GM19328 (cell line): ENCODE measurements around the gene APOL6.
"Not testable (repeated sequence)": the region's sequence is repeated elsewhere in the genome, so short reads cannot be mapped to it uniquely, and the experiment has no call there.

Experiments
- ATAC-seq: cut with Tn5 transposase; IDR thresholded peaks from one replicate; pipeline ENCODE4 v1.9.1; 2021; ENCODE audit warnings: mild to moderate bottlenecking, moderate library complexity; ENCODE audit not compliant: unreplicated experiment

The APOL6 gene

DNA sequence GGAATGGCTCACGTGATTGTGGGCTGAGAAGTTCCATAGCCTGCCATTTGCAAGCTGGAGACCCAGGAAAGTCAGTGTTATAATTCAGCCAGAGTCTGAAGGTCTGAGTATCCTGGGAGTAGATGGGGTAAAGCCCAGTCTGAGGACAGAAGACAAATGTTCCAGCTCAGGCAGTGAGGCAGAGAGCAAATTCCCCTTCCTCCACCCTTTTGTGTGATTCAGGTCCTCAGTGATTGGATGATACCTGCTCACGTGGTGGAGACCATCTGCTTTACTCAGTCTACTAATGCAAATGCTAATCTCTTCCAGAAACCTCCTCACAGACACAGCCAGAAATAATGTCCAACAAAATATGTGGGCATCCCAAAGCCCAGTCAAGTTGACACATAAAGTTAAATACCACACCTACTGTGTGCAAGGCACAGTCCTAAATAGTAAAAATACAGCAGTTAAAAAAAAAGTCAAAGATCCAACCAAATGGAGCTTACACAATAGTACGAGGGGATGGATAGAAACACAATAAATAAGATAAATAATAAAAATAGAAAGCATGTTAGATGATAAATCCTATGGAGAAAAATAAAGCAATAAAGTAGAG, 13.2 kb upstream of the APOL6 start:
- ATAC-seq, result no peak

DNA sequence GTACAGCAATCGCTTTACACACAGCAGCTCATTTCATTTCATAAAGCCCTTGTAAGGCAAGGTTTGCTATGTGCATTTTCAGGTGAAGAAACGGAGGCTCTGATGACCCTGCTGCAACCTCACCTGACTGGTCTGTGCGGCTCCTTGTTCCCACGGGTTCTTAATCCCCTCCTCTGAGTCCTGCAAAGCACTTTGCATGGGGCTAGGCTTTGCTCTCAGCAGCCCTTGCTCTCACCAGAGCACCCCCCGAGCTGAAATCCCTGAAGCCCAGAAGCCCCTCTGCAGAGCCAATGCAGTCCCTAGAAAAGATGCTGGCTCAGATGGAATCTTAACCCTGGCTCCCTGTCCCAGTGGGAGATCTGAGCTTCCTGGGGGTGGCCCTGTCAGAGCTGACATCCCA, 11.0 kb upstream of the APOL6 start:
- ATAC-seq, result no peak

DNA sequence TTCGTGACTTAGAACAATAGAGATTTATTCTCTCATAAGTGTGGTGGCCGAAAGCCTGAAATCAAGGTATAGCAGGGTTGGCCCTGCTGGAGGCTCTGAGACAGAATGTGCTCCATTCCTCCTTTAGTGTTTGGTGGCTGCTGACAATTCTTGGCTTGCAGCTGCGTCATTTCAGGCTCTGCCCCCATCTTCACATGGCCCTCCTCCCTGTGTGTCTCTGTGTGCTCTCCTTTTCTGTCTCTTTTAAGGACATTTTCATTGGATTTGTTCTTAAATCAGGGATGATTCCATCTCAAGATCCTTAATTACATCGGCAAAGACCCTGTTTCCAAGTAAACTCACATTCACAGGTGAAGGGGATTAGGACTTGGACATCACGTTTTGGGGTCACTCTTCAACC, 10.2 kb upstream of the APOL6 start:
- ATAC-seq, result no peak

DNA sequence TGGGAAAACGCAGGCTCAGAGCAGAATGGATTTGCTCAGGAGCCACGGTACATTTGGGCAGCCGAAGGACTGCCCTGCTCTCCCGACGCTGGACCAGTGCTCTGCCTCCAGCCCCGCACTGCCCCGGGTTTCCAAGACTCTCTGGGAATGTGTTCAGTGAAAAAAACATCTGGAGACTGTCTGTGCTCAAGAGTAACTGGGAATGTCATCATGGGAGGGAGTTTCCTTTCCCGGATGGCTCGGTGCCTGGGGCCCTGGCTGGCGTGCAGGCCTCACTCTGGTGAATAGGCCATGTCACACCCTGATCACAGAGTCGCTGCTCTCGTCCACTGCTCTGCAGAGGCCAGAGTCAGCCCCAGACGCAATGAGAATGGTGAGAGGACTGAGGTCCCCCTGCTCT, 9.8 kb upstream of the APOL6 start:
- ATAC-seq, result no peak

GRCh38 chr22:35641494-35642120, 6.6 kb upstream of the APOL6 start:
- ATAC-seq, result no peak

DNA sequence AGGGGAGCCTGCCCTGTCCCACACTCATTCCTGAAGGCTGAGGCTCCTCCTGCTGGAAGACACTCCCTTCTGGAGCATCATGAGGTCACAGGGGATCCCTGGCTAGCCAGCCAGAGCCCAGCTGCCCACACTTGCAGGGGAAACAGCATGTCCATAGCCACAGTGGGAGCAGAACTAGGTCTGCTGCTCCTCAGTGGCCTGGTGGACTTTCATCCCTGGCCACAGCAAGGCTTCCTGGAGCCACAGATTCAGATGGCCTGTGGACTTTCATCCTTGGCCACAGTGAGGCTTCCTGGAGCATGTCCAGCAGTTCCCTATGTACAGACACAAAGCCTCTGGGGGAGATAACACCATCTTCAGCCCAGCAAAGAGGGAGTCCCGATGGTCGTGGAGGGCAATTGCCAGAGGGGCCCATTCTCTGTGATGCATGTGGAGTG, 5.9 kb upstream of the APOL6 start:
- no peak for ATAC-seq

GRCh38 chr22:35643991-35644390, 4.3 kb upstream of the APOL6 start:
- ATAC-seq, result no peak

DNA sequence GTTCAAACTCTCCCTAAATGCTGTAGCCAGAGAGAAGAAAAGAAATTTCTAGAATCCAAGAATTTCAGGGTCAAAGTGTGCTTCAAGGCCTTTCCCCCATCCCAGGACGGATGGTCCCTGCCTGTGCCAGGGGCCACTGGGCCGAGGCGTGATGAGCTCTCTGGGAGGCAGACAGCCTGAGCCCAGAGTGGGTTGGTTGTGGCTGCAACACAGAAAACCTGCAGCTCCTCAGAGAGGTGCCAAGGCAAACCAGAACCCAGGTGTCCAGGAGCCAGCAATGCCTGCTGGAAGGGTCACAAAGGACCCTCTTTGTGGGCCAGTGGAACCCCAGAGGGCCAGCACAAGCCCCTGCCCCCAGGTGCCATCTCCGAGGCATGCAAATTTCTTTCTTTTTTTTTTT, 2.6 kb upstream of the APOL6 start:
- ATAC-seq, result no peak

DNA sequence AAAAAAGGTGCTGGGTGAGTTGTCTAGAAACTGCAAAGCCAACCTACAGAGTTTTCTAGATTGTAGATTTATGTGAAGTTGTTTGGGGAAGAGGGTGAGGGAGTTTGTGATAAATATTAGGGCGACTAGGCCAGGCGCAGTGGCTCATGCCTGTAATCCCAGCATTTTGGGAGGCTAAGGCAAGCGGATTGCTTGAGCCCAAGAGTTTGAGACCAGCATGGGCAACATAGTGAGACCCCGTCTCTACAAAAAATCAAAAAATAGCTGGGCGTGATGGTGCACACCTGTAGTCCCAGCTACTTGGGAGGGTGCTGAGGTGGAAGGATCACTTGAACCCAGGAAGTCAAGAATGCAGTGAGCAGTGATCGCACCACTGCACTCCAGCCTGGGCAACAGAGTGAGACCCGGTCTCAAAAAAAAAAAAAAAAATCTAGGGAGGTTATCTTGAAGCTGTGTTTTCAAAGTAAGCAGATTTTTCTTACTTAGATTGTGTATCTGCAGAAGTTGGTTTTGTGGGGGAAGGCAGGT, 844 bp downstream of the APOL6 start:
- ATAC-seq, result no peak

DNA sequence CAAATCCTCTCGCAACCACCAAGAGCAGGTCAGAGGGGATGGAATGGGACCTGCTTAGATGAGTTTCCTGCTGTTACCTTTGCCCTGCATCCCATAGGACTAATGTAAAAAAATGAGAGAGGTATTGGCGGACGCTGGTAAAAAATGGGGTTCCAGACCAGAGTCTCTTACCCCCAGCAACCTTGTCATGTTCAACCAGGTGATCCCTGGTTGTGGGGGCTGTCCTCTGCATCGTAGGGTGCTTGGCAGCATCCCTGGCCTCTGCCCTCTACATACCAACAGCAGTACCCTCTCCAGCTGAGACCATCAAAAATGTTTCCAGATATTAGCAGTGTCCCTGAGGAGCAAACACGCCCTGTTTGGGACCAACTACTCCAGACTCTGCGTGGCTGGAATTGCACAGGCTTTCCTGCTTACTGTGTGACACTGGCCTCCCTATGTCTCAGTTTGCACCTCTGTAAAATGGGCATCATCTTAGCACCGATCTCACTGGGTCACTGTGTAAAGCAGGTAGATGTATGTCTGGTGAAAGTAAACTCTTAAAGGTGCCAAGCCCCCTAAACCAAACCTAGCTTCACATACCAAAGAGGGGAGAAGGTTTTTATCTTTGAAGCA, 1.5 kb downstream of the APOL6 start:
- no peak for ATAC-seq

DNA sequence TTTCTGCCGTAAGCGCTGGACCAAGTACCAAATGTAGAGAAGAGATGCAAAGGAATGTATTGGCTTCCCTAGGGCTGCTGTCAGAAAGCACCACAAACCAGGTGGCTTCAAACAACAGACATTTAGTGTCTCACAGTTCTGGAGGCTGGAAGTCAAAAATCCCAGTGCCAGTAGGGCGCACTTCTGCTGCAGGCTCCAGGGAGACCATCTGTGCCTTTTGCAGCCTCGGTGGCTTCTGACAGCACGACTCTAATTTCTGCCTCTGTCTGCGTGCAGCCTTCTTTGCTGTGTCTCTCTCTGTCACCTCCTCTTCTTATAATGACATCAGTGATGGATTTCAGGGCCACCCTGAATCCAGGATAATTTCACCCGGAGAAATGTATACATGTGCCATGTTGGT, 2.8 kb downstream of the APOL6 start:
- ATAC-seq, result no peak

GRCh38 chr22:35653824-35654223, 5.6 kb downstream of the APOL6 start:
- ATAC-seq, result no peak

GRCh38 chr22:35656284-35656752, 8.1 kb downstream of the APOL6 start:
- ATAC-seq, result no peak

DNA sequence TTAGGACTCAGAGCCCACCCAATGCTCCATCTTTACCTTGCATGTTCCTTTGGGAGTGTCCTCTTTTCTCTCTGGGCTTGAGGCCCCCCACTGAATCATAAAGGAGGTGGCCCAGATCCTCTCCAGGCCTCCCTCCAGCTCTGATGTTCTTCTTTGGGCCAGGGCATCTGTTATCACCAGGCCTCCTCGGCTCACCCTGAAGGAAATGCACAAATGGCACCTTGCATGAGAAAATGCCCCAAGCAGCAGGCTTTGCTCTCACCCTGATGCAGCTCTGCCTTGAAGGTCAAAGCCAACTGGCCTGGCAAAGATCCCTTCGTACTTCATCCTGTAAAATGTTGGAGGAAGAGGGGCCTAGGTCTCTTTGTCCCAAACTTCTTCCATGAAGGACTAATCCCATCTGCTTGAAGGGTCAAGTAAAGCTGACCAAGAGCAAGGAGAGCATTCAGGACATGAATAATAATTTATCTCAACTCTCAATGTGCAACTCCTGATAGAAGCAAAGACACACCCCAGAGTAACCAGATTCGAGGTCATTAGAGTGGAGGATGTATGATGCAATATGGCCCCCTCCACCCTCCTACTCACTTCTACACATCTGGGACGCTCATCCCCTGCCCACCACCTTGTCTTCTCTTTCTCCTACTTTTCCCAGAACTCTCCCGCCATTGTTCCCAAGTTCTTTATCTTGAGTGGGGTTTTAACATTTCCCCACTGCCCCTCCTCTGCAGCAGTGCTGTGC, 9.5 kb downstream of the APOL6 start:
- ATAC-seq, result no peak

DNA sequence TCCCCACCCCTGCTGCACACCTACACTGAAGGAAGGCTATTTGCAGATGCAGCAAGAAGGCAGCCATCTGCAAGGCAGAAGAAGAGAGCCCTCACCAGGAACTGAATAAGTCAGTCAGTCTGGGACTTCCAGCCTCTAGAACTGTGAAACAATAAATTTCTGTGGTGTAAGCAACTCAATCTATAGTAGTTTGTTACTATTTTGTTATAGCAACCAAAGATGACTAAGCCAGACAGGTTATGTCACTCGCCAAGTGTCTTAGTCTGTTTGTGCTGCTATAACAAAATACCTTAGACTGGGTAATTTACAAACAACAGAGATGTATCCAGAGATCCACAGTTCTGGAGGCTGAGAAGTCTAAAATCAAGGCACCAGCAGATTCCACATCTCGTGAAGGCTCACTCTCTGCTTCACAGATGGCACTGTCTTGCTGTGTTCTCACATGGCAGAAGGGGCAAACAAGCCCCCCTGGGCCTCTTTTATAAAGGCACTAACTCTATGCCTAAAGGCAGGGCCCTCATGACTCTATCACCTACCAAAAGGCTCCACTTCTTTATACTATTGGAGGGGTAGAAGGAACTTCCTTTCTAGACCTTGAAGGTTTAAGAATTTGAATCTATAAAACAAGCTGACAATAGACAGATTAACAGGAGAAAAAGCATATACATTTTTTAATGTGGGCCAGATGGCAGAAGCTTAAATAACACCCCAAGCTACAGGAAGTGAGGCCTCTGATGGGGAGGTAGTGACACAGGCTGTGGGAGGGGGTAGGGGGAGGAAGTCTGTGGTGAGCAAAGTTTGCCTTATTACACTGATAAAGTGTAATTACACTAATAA, 12.3 kb downstream of the APOL6 start:
- ATAC-seq, result no peak

GRCh38 chr22:35661464-35661863, 13.2 kb downstream of the APOL6 start:
- no peak for ATAC-seq

- ATAC-seq, result no peak
These were observed 14.7 kb downstream of the APOL6 start for GRCh38 chr22:35662914-35663313.

- ATAC-seq, result no peak
These were observed 15.1 kb downstream of the APOL6 start for GRCh38 chr22:35663371-35663770.

- no peak for ATAC-seq
These were observed 16.8 kb downstream of the APOL6 start for GRCh38 chr22:35664955-35665587.

- not testable (repeated sequence) for ATAC-seq
These were observed 18.5 kb downstream of the APOL6 start for GRCh38 chr22:35666699-35667098.
